GM12891 (cell line): ENCODE results near the gene DENND4B.

Experiments used
- DNase-seq: peaks from one replicate; pipeline ENCODE4 v3.0.0; 2011; ENCODE audit warnings: low spot score; ENCODE audit not compliant: insufficient read length
- FAIRE-seq: peaks from 2 replicates; lab custom pipeline; 2011; peaks lifted over from hg19 to GRCh38; lab: Jason Lieb, UNC
- PAX5 ChIP-seq: IDR thresholded peaks from 2 replicates; pipeline ENCODE4 v1.6.1; 2011; ENCODE audit warnings: low read length, moderate library complexity, mild to moderate bottlenecking; ENCODE audit not compliant: insufficient read depth, severe bottlenecking
- POLR2A ChIP-seq: IDR thresholded peaks from 2 replicates; pipeline ENCODE4 v1.6.1; 2011; ENCODE audit warnings: low read depth, low read length, control low read depth
- POLR2AphosphoS5 ChIP-seq: IDR thresholded peaks from 2 replicates; pipeline ENCODE4 v1.6.1; 2011; ENCODE audit warnings: low read depth, low read length, control low read depth
- POU2F2 ChIP-seq: IDR thresholded peaks from 2 replicates; pipeline ENCODE4 v1.6.1; 2011; ENCODE audit warnings: low read depth, mild to moderate bottlenecking, control low read depth, low read length, moderate library complexity
- SPI1 ChIP-seq: IDR thresholded peaks from 2 replicates; pipeline ENCODE4 v1.6.1; 2011; ENCODE audit warnings: low read depth, low read length, control low read depth
- TAF1 ChIP-seq: IDR thresholded peaks from 2 replicates; pipeline ENCODE4 v1.6.1; 2011; ENCODE audit warnings: low read depth, low read length, control low read depth

The DENND4B gene

GRCh38 chr1:153939476-153939875, 7.0 kb downstream of the DENND4B start:
- no peak for FAIRE-seq

GRCh38 chr1:153938996-153939395, 7.5 kb downstream of the DENND4B start:
- DNase-seq (no peak), FAIRE-seq (no peak)
- TF ChIP-seq SPI1 (no peak), POLR2AphosphoS5 (no peak), POU2F2 (no peak), TAF1 (no peak), PAX5 (no peak), POLR2A (no peak)

More at GRCh38 chr1:153939476-153939875, 7.0 kb downstream of the DENND4B start:
- no peak for DNase-seq
- TF ChIP-seq TAF1 (no peak), SPI1 (no peak), POLR2AphosphoS5 (no peak), POU2F2 (no peak), POLR2A (no peak), PAX5 (no peak)

- no peak for DNase-seq
- TF ChIP-seq SPI1 (no peak), PAX5 (no peak), TAF1 (no peak), POU2F2 (no peak), POLR2AphosphoS5 (no peak), POLR2A (no peak)
- FAIRE-seq: no peak
These were observed 9.2 kb downstream of the DENND4B start for GRCh38 chr1:153937331-153937730.

GRCh38 chr1:153936011-153936802, 10.3 kb downstream of the DENND4B start:
- TF ChIP-seq POLR2AphosphoS5: no peak
- no peak for TF ChIP-seq PAX5
- TF ChIP-seq POLR2A: no peak
- TF ChIP-seq TAF1: no peak
- no peak for TF ChIP-seq POU2F2
- no peak for TF ChIP-seq SPI1
- FAIRE-seq (no peak), DNase-seq (no peak)

GRCh38 chr1:153934746-153935145, 11.8 kb downstream of the DENND4B start:
- FAIRE-seq (no peak), DNase-seq (no peak)
- no peak for TF ChIP-seq PAX5
- no peak for TF ChIP-seq POLR2A
- TF ChIP-seq SPI1: no peak
- TF ChIP-seq POU2F2: no peak
- TF ChIP-seq TAF1: no peak
- TF ChIP-seq POLR2AphosphoS5: no peak

GRCh38 chr1:153933955-153934354, 12.6 kb downstream of the DENND4B start:
- FAIRE-seq (no peak), DNase-seq (no peak)
- no peak for TF ChIP-seq POLR2AphosphoS5
- TF ChIP-seq SPI1: no peak
- no peak for TF ChIP-seq POLR2A
- TF ChIP-seq TAF1: no peak
- TF ChIP-seq PAX5: no peak
- no peak for TF ChIP-seq POU2F2

GRCh38 chr1:153933430-153933829, 13.1 kb downstream of the DENND4B start:
- no peak for TF ChIP-seq POU2F2
- no peak for TF ChIP-seq POLR2A
- no peak for TF ChIP-seq SPI1
- TF ChIP-seq POLR2AphosphoS5: no peak
- no peak for TF ChIP-seq TAF1
- no peak for TF ChIP-seq PAX5
- no peak for FAIRE-seq
- no peak for DNase-seq

- TF ChIP-seq SPI1 (no peak), PAX5 (no peak), POLR2A (no peak), TAF1 (no peak), POU2F2 (no peak), POLR2AphosphoS5 (no peak)
These were observed 14.1 kb downstream of the DENND4B start for GRCh38 chr1:153932156-153933131.

More at GRCh38 chr1:153932156-153933131, 14.1 kb downstream of the DENND4B start:
- no peak for FAIRE-seq
- DNase-seq: no peak
